HG03045 (cell line): Measurements from ENCODE around the gene TTC39B.

Experiments
- ATAC-seq: cut with Tn5 transposase; IDR thresholded peaks from one replicate; pipeline ENCODE4 v1.9.1; 2021; ENCODE audit warnings: mild to moderate bottlenecking, moderate library complexity; ENCODE audit not compliant: unreplicated experiment

TTC39B gene

GRCh38 chr9:15231788-15232635 lies 75.0 kb downstream of the TTC39B start:
- peak; percentile 47 for ATAC-seq

DNA sequence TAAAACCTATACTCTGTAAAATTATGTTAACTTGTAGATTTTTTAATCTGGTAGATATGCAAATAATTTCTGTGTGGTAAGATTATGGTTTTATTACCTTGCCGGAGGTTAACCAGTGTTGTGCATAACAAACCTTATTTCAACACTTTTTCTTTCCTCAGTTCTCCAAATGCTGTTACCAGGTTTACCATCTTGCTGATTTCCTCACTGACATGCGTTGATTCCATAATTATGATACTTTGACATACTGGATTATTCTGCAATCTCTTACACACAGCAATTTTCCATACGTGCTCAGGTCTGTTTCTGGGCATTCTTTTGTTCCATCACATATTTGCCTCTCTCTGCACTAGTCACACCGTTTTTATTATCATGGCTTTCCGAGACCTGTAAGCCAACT lies 77.6 kb downstream of the TTC39B start:
- ATAC-seq: no peak

- no peak for ATAC-seq
Observed at GRCh38 chr9:15227491-15227890, 79.5 kb downstream of the TTC39B start.

DNA sequence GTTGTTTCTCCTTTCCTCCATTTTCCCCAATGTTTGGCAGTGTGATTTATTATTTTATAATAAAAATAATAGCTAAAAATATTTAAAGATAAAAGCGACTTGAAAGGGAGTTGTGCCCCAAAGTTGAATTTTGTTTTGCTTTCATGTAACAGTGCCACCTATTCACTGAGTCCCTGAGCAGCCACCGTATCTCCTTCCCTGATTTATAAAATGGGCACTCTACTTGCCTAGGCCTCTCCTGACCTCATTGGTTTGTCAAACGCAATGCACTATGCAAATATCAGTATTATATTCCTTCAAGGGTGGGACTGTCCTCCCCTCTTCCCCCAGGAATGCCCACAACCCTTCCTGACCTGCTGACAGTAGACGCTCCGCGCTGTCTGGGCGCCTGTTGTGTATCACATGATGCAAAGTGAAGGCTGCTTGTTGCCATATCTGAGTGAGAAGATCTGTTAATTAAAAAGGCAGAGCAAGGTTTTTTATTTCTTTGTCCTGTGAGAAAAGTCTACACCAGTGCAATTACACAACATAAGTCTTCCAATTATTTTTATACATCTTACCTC lies 81.4 kb downstream of the TTC39B start:
- ATAC-seq: no peak

DNA sequence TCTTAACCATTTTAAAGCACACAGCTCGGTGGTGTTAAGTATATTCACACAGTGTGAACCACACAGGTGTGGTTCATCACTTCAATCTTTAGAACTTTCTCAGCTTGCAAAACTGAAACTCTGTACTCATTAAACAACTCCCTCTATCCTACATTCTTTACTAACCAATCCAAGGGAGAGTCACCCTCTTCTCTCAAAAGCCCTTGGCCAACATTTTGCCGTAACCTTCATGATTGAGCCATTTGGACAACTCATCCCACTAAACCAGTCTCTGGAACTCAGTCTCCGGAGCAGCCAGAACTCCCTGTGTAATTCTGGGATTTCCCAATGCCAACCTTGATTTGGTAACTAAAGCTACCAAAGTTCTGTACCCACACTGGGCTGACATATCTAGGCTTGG lies 84.7 kb downstream of the TTC39B start:
- no peak for ATAC-seq

GRCh38 chr9:15221746-15222145 lies 85.3 kb downstream of the TTC39B start:
- ATAC-seq: no peak

- ATAC-seq: no peak
Observed at GRCh38 chr9:15220658-15221318, 86.2 kb downstream of the TTC39B start.

- ATAC-seq: no peak
Observed at GRCh38 chr9:15219546-15219945, 87.5 kb downstream of the TTC39B start.

DNA sequence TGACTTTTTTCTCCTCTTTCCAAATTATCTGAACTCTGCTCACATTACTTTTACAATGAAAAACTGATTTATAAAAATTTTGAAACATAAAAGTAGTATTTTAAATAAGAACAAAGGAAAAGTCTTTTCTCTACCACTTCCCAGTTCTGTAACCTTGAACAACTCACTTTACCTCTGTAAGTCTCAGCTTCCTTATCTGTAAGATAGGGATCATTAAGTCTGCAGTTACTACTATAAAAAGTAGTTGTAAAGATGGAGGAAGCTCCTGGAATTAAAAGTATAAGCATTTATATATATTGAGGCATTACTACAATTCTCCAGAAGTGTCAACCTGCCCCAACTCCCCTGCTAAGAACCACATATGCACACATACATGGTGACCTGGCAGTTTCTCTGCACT lies 88.0 kb downstream of the TTC39B start:
- no peak for ATAC-seq

GRCh38 chr9:15213249-15213648 lies 93.8 kb downstream of the TTC39B start:
- ATAC-seq: no peak

DNA sequence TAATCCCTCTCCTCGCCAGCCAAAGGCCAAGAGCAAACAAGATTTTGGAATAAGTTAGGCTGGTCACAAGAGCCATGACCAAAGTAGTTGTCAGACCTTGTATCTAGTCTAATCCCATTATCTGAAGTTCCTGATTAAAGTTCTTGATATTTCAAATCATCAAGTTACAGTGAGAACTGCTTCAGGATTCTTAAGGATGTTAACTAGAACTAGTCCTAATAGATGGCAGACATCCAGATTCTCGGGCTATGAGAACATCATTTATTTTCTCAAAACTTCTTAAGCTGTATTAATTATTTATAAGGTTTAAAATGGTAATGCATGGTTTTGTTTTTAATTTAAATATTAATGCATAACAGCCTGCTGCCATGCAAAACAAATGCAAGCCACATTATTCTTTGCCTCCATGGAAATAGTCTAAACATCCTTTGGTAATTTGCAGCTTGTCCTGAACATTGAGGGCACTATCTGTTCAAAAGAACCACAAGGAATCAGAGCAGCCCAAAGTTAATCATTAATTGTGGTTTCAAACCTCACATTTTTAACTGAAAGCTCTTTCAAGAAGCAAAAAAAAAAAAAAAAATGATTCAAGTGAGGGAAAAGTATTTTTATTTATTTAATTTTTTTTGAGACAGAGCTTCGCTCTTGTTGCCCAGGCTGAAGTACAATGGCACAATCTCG lies 95.1 kb downstream of the TTC39B start:
- ATAC-seq: no peak

DNA sequence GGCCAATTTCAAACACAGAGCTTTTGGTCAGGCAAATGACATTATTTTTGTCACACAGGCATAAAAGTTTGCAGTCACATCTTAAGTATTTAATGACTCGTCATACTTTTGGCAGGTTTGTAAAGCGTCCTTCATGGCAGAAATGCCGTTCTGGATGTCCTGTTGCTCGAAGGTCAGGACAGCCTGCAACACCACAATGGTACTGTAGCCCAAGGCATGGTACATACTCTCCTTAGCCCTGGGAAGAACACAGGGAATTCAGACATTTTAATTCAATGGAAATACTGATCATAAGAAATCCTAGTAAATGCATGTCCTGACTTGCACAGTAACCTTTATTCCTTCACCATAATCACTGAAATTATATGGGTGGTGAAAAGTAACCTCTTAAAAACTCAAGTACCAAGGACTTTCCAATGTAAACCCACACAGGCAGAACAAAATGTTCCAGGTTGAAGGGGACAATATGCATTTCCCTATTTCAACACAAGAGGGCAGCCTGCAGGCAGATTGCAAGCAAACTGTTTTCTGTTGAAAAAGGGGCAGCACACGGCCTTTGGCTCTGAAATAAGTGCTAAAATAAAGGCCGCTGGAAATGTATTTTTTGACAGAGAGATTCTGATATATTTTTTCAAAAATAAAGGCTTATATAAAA lies 95.7 kb downstream of the TTC39B start:
- ATAC-seq: peak; percentile 63

GRCh38 chr9:15206903-15207696 lies 99.9 kb downstream of the TTC39B start:
- no peak for ATAC-seq

DNA sequence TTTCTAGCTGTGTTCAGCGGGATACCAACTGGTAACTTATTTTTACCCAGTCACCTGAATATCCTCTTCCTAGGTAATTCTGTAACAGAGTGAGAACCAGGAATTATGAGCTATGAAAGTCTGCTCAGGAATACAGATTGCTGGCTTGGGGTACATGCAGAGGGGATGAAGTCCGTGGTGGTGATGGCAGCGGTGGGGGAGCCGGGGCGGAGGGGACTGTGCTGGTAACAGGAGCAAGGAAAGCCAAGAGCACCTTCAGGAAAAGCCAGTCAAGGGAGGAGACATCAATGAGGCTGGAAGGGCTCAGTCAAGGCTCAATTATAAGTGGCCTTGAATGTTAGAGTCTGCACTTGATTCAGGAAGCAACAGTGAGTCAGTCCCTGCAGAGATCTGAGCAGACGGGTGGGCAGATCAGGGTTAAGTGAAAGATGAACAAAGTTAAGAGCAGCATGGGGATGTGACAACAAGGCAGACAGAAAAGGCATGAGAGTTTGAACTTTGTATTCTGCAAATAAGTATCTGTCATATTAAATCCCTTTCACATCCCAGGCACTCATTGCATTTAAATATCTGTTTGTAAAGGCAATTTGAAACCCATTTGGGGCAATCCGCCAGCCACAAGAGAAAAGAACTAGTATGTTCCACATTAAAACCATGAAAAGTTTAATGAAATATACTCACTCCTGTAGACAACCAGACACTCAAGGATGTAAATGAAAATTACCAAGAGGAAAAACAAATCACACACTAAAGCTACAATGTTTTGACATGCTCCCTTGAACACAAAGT lies 101.2 kb downstream of the TTC39B start:
- ATAC-seq: no peak

GRCh38 chr9:15203581-15203980 lies 103.4 kb downstream of the TTC39B start:
- ATAC-seq: no peak

- no peak for ATAC-seq
Observed at GRCh38 chr9:15200111-15200510, 106.9 kb downstream of the TTC39B start.

GRCh38 chr9:15192856-15193255 lies 114.2 kb downstream of the TTC39B start:
- ATAC-seq: no peak

- no peak for ATAC-seq
Observed at GRCh38 chr9:15191378-15191777, 115.6 kb downstream of the TTC39B start.

- ATAC-seq: no peak
Observed at GRCh38 chr9:15189481-15189880, 117.5 kb downstream of the TTC39B start.
